Measurements from ENCODE around the gene UMODL1.
"Not testable (repeated sequence)": the region's sequence is repeated elsewhere in the genome, so short reads cannot be mapped to it uniquely, and the experiment has no call there.

UMODL1 gene

GRCh38 chr21:42102076-42102475 is 31.0 kb downstream of the UMODL1 start:
- no peak for DNase-seq

GRCh38 chr21:42102526-42102925 is 31.4 kb downstream of the UMODL1 start:
- DNase-seq, result no peak

DNA sequence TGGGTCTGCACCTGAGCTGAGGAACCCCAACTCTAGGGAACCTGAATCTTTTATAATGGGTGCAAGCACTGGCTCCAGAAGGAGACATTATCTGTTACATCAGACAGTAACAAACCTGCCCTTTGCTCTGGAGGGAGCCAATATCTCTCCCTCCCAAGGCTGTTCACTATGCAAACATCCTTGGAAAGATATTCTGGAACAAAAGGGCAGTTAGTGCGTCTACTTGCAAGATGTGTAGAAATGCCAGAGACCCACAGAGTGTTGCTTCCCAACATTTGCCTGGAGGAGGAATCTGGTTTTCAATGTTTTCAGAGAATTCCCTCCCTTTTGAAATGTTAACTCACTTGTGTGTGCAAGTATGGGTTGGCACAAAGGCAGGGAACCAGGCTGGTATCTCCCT is 31.9 kb downstream of the UMODL1 start:
- no peak for DNase-seq

DNA sequence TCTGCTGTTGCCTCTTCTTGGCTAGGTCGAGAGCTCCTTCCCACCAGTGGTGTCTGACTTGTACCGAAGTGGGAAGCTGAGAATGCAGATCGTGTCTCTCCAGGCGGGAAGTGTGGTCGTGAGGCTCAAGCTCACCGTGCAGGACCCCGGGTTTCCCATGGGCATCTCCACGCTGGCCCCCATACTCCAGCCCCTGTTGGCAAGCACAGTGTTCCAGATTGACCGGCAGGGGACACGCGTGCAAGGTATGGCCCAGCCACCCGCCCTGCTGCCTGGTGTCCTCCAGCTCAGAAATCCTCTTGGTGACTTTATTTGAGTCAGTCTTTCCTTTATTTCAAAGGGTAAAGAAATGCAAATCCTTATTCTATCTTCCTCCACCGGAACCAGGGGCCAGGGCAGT is 32.7 kb downstream of the UMODL1 start:
- DNase-seq, result no peak

DNA sequence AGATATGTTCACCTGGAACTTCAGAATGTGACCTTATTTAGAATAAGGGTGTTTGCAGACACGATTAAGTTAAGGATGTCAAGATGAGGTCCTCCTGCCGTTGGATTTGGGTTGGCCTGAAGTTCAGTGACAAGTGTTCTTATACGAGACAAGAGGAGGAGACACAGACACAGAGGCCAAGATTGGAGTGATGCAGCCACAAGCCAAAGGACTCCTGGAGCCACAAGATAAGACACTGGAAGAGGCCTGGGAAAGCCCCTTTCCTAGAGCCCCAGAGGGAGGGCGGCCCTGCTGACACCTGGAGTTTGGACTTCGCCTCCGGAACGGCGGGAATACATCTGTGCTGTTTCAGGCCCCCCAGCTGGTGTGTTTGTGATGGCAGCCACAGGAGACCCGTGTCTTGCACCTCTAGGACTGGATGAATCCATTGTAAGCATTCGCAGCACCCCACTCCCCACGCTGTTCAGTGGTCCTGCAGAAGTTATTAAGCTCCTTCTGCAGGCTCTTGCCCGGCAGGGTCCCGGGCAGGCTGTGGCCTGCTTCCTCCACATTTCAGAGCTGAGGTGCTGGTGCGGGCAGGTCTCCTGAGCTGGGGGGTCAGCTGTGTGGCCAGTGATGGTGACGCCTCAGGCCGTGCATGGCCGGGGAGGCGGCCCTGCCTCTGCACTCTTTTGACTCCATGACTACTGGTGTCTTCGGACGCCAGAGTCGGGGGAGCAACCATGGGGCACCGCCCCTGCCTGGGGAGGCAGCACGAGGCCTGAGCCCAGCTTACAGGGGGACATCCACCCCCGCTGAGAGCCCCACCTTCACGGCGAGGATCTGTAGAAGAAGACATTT is 34.6 kb downstream of the UMODL1 start:
- peak; percentile 31 for DNase-seq

GRCh38 chr21:42106425-42106824 is 35.3 kb downstream of the UMODL1 start:
- no peak for DNase-seq

DNA sequence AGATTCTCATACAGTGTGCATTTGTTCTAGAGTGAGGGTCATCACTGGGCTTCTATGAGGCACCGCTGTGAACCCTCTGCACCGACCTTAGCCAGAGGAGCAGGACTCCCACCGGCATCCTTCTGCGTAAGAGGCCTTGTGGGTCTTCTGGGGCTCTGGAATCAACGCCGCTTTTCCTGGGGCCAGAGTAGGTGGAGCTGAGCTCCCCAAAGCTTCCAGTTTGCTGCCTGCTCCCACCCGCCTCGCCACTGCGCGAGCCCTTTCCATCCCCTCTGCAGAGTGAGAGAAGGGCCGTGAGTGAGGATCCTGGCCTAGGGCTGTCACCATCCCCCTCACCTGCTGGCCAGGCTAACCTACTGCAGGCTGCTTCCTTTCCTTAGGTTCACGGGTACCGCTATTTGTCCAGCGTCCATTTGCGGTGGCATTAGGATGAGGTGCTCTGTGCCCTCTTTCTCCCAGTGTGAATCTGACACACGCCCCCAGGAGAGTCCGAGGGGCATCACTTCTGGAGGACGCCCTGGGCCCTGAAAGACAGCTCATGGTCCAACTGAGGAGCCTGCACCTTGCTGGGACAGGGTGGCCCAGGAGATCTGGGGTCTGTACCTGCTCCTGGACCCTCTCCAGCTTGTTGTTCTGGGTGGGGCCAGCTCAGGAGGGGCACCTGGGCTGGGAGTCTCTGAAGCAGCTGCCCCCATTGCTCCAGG is 36.2 kb downstream of the UMODL1 start:
- no peak for DNase-seq

DNA sequence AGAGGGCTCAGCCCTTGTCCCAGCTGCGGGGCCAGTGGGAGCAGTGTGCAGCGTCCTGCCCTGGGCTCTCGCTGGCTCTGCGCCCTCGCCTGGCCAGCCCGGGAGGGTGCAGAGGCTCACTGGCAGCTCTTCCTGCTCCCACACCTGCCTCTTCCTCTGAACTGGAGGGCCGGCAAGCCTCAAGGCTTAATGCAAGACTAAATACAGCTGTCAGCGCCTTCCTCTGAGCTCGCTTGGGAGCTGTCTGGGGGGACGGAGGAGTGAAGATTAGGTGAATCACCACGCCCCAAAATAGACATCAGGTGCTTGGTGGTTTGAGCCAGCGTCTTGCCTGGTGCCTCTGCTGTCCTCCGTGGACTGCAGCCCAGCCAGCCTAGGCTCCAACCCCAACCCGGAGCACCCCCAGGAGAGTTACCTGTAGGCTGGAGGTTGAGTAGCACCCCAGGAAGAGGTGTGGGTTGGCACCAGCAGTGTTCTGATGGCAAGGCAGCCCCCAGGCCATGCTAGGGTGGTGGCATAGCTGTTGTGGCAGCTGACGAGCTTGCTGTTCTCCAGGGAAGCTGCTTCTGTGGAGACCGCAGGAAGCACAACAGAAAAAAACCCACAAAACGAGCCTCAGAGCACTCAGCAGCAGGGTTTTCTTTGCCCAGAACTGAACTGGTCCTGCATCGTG is 36.9 kb downstream of the UMODL1 start:
- DNase-seq, result peak; percentile 45

DNA sequence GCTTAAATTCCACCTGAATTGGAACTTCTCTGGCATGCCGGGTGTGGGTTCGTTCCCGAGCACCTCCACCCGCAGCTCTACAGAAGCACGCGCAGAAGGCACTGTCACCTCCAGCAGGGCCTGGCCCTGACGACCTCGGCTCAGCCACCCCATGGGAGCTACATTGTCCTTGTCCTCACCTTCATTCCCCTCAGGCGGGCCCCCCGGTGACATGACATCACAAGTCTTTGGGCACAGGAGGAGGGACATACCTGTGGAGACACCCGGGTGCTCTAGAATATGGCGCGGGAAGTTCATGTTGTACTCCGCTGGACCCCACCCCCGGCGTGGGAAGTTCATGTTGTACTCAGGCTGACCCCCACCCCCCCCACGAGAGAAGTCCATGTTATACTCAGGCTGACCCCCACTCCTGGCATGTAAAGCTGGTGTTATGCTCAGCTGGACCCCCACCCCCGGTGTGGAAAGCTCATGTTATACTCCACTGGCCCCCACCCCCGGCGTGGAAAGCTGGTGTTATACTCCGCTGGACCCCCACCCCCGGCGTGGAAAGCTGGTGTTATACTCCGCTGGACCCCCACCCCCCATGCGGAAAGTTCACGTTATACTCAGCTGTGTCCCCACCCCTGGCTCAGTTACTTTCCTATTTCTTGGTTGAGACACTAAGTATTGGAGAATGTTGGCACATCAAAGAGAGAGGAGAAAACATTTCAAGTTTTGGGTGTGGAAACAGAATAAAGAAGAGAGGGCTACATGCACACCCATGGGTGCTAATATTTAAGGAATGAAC is 37.6 kb downstream of the UMODL1 start:
- no peak for DNase-seq

- no peak for DNase-seq
Measured at GRCh38 chr21:42109473-42109872, 38.4 kb downstream of the UMODL1 start.

DNA sequence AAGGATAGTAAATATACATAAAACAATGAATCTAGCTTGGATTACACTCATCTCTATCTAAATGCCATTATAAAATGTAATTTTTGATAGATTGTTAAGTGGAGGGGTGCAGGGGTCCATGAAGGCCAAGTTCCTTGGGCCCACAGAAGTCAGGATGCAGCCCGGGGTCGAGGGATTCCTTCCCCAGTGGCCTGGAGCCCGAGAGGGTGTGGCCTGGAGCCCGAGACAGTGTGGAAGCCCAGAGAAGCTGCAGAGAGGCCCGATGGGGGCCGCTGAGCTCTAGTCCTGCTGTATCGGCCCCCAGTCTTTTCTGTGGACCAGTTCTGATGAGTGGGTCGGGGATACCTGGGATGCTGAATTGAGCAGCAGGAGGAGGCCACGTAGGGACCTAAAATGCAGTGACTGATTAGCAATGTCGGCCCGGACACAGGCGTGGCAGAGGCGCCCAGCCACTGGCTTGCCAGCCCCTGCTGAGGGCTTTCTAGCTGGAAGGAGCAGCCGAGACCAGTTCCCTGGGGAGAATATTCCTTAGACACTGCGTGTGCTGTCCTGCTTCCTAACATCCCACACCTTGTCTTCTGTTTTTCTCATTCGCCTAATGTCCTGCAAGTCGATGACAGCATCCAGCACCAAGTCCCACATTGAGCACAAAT is 38.9 kb downstream of the UMODL1 start:
- no peak for DNase-seq

GRCh38 chr21:42110691-42111469 is 39.8 kb downstream of the UMODL1 start:
- no peak for DNase-seq

DNA sequence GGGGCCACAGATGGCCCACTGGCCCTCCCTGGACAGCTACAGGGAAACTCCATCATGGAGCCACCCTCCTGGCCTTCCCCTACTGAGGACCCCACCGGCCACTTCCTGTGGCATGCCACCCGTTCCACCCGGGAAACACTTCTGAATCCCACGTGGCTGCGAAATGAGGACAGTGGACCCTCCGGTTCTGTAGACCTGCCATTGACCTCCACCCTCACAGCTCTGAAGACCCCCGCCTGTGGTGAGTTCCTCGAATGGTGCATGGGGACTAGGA is 40.3 kb downstream of the UMODL1 start:
- DNase-seq, result no peak

- no peak for DNase-seq
Measured at GRCh38 chr21:42111811-42112210, 40.7 kb downstream of the UMODL1 start.

- DNase-seq, result no peak
Measured at GRCh38 chr21:42112238-42112637, 41.1 kb downstream of the UMODL1 start.

GRCh38 chr21:42112857-42113256 is 41.7 kb downstream of the UMODL1 start:
- DNase-seq, result no peak

DNA sequence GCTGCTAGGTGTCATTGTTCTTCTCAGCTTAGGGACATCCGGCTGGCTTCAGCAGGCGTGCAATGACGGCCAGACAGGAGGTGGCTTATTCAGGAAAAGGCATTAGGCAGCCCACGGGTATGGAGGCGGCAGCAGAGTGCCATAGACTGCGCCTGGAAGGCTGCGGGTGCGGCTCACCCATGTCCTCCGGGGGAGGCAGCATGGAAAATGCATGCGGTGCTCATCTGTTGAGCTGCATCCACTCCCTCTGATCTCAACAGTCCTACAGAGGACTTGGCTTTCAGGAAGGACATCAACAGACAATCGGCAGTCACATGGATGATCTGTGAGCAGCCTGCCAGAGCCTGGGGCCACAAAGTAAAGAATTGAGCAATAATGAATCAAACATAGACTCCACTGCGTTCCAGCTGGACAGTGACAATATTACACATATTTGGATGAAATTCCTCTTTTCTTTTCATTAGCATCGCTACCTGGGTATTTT is 42.9 kb downstream of the UMODL1 start:
- no peak for DNase-seq

GRCh38 chr21:42114646-42115045 is 43.5 kb downstream of the UMODL1 start:
- DNase-seq, result no peak

DNA sequence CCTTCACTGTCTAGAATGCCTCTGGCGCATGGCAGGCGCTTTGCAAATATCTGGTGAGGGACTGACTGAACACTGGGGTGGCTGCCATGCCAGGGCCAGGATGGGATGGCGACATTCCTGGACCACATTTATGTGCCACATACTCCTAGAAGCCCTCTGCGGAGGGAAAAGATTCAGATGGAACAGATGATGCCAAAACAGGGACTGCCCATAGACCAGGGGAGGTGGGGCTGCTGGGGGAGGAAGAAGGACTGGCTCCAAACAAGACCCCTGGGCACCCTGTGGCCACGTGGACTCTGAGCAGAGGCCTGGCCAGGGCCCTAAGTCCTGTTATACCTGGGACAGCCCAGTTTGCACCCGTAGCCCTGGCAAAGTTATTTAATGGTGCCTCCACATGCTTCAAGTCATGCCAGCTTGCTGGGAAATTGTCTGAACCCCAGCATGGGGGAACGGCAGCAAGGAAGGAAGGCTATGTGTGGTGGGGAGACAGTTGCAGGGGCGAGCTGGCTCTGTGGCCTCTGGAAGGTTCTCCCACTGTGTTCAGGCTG is 44.1 kb downstream of the UMODL1 start:
- no peak for DNase-seq

DNA sequence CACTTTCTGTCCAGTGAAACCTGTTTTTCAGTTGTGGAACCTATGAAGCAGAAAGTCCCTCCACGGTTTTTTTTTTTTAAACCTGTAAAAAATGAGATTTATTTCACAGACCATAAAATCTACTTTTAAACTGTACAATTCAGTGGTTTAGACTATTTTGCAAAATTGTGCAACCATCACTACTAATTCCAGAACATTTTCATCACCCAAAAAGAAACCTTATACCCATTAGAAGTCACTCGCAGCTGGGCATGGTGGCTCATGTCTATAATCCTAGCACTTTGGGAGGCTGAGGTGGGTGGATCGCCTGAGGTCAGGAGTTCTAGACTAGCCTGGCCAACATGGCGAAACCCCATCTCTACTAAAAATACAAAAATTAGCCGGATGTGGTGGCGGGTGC is 45.4 kb downstream of the UMODL1 start:
- DNase-seq, result not testable (repeated sequence)

DNA sequence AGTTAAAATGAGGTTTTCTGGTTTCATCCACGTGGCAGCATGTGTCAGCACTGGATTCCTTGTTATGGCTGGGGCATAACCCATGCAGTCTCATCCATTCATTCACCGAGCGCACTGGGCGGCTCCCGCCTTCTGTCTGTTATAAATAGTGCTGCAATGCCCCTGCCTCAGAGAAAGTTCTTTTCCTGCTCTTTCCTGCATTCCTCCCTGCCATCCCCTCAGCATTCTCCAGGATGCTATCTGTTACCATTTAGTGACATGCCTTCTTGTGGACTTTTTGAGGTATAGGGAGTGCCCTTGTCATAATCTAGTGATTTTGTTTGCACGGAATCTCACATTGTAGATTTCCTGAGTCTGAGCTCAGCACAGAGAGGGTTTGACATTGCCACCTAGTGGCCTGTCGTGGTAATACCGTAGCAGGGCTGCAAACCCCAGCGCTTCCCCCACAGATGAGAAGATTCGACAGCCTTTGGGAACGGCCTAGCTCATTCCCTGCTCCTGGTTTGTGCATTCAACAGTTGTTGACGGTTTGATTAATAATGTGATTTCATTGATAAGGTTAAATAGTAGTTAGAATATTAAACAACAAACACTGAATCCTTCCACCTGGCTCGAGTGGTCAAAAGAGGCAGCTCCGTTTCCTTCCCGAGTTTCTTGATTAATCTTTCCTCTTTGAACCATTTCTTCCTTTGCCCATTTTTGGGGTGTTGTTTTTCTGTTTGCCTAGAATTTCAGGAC is 46.3 kb downstream of the UMODL1 start:
- peak; percentile 73 for DNase-seq

Data from hematopoietic multipotent progenitor cell treated with erythropoietin and hydrocortisone succinate and interleukin-3 and kit ligand, for 8 days (in vitro differentiated cells).